Esophagus squamous epithelium (tissue), 4 donors: Measurements from ENCODE around the gene DUSP9.

Source experiments
- POLR2A ChIP-seq, 4 donors: fragments of 450-650 bp; IDR thresholded peaks; one replicate each; pipeline ENCODE4 v1.6.1; 2017; ENCODE audit warnings: antibody characterized with exemption in 4 of 4, mild to moderate bottlenecking in 4 of 4, moderate library complexity in 3 of 4
- TF ChIP-seq, protein P1 (sequence below), 6 experiments: fragments of 450-650 bp in 4 of 6; fragments of 200-600 bp in 2 of 6; sonication (generic) in 2 of 6; IDR thresholded peaks; one replicate each; pipeline ENCODE4 v1.5.1; 2016 to 2019; ENCODE audit warnings: antibody characterized with exemption in 6 of 6, mild to moderate bottlenecking in 4 of 6, moderate library complexity in 4 of 6

- TF ChIP-seq, protein P1, sequence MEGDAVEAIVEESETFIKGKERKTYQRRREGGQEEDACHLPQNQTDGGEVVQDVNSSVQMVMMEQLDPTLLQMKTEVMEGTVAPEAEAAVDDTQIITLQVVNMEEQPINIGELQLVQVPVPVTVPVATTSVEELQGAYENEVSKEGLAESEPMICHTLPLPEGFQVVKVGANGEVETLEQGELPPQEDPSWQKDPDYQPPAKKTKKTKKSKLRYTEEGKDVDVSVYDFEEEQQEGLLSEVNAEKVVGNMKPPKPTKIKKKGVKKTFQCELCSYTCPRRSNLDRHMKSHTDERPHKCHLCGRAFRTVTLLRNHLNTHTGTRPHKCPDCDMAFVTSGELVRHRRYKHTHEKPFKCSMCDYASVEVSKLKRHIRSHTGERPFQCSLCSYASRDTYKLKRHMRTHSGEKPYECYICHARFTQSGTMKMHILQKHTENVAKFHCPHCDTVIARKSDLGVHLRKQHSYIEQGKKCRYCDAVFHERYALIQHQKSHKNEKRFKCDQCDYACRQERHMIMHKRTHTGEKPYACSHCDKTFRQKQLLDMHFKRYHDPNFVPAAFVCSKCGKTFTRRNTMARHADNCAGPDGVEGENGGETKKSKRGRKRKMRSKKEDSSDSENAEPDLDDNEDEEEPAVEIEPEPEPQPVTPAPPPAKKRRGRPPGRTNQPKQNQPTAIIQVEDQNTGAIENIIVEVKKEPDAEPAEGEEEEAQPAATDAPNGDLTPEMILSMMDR (IDR thresholded peaks at IDR 0.05), result peak in 2 of 6 experiments; percentile 17 to 33
- no peak for TF ChIP-seq POLR2A (IDR thresholded peaks at IDR 0.05)
Observed at GRCh38 chrX:153649178-153649914, 2.3 kb downstream of the DUSP9 start.
